DMS 273 treated with DMSO at 0.1 percent for 48 hours (cell line): ENCODE measurements around the gene C20orf204.

Experiments
- DNase-seq: peaks from one replicate; lab custom pipeline; 2025; lab: John Stamatoyannopoulos, UW

C20orf204 gene

DNA sequence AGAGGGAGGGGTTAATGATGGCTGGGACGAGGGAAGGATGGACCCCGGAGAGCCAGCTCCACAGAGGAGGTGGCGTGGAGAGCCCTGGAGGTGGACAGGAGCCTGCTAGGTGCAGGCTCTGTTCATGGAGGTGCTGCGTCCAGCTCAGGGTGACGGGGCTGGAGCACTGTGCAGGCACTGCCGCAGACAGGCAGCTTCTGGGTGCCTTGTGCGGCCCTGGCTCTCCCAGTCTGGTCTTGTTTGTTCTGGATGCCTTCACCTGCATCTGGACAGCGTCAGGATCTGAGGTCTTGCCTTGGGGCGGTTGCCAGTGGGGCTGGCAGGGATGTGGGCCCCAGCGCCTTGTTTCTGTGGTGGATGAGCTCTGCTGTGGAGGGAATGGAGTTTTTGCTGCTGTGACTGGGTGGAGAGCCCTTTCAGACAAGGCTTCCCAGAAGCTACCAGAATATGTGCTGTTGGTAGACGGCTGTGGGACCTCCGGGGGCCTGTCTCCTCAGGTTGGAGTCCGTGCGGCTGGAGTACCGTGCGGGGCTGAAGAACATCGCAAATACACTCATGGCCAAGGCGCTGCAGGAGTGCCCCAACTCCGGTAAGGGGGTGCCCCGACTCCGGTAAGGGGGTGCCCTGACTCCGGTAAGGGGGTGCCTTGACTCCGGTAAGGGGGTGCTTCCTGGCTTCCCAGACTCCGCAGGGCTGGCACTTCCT lies 7.8 kb upstream of the C20orf204 start:
- DNase-seq, result no peak

DNA sequence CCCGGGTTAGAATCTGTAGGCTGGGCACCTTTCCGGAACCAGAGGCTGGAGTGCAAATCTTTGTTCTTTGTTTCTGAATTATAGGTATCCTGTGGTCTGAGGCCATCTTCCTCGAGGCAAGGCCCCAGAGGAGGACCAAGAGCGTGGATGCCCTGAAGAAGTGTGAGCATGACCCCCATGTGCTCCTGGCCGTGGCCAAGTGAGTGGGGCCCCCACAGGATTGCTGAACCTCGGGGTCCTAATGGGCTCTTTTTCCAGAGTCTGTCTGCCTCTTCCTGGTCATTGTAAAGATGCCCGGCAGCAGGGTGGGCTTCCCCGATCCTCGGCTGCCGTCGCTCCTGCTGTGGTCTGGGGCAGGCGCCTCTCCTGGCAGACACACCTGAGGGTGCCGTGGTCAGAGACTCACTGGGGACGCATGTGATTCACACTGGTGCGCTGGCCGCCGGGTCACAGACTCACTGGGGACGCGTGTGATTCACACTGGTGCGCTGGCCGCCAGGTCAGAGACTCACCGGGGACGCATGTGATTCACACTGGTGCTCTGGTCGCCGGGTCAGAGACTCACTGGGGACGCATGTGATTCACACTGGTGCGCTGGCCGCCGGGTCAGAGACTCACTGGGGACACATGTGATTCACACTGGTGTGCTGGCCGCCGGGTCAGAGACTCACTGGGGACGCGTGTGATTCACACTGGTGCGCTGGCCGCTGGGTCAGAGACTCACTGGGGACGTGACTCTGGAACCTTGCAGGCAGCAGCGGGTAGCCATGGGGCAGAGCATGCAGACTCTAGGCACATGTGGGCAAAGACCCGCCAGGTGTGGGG lies 6.5 kb upstream of the C20orf204 start:
- no peak for DNase-seq

DNA sequence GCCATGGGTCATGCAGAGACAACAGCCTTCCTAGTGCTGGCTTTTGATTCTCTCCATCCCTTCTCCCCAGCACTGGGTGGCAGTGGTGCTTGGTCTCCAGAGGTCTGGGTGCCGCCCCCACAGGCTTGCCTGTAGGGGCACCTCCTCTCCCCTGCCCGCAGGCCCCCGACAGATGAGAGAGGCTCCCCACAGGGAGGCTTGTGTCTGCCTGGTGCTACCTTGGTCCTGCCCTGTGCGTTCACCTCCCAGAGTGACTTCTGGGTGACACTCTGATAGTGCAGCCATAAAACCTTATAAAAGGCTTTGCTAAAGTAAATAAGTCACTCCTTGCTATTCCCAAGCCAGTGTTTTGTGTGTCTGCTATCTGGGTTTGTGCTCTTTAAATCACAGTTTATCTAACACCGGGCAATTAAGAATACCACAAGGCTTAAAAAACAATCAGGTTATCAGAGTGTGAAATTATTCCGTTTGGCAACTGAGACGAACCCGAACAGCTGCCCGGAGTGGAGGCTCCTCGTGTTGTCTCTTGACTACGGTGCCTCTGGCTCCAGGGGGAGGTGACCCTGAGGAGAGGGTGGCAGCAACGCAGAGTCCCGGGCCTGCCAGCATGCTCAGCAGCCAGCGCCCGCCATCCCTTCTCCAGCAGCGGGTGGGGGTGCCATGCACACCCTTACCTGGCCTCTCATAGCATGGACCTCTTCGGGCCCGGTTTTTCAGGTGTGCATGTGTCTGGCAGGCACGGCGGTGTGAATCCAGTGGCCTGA lies 5.4 kb upstream of the C20orf204 start:
- DNase-seq, result no peak

DNA sequence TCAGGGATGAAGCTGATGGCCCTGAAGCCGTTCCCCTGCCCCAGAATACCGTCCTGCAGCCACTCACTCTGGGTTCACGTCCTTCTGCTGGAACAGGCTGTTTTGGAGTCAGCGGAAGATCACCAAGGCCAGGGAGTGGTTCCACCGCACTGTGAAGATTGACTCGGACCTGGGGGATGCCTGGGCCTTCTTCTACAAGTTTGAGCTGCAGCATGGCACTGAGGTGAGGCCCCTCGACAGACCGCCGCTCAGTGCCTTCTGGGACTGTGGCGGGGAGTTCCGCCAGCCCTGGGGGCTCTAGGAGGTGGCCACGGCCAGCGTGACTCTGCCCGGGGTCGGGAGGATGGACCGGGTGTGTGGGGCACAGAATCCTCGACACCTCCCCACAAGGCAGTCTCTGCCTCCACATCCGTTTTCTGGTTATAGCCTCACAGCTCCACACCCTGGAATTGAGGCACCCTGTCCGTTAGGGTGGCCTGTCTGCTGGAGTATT lies 4.1 kb upstream of the C20orf204 start:
- no peak for DNase-seq

DNA sequence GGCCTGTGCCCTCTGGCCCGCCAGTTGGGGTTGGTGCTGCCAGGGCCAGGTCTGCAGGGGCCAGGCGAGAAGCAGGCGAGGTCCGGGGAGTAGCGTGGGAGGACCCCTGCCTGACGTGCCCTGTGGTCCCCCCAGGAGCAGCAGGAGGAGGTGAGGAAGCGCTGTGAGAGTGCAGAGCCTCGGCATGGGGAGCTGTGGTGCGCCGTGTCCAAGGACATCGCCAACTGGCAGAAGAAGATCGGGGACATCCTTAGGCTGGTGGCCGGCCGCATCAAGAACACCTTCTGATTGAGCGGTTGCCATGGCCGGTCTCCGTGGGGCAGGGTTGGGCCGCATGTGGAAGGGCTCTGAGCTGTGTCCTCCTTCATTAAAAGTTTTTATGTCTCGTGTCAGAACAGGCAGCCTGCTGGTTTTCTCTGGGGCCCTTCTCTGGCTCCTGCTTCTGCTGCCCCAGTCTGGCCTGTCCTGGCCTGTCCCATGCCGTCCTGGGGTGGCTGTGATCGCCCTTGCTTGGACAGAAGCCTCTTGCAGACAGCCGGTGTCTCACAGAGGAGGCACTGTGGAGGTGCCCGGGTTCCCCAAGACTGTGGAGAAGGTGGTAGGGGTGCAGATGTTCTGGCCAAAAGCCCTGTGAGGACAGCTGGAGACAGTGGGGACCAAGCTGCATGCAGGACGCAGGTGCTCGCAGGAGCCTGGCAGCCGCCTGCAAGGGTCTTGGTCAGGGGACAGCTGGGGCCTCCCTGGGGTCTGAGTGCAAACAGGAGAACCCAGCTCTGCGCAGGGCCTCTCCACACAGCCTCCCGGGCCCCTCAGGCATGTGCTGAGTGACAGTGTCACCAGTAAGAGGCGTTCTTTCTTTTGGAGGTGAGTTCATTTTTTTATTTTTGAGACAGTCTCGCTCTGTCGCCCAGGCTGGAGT lies 3.0 kb upstream of the C20orf204 start:
- no peak for DNase-seq

DNA sequence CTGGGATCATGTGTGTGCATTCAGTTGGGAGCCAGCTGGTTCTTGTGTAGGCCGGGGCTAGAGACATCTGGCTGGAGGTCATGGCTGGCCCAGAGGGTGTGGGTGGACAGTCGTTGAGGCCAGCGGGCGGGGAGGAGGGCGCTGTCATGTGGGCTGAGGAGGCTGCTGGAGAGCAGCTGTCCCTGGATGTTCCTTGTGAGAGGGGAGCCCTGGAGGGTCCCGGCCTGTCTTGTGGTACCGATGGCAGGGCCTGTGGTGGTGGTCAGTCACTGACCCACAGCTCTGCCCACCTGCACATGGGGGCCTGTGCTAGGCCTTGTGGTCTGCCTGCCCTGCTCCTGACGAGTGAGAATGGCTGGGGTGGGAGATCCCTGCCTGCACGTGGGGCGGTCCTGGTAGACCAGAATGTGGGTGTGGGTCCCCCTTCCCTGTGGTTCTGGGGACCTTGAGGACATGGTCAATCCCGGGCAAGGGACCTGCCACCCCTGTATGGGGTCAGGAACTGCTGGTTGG lies 1.9 kb upstream of the C20orf204 start:
- no peak for DNase-seq

DNA sequence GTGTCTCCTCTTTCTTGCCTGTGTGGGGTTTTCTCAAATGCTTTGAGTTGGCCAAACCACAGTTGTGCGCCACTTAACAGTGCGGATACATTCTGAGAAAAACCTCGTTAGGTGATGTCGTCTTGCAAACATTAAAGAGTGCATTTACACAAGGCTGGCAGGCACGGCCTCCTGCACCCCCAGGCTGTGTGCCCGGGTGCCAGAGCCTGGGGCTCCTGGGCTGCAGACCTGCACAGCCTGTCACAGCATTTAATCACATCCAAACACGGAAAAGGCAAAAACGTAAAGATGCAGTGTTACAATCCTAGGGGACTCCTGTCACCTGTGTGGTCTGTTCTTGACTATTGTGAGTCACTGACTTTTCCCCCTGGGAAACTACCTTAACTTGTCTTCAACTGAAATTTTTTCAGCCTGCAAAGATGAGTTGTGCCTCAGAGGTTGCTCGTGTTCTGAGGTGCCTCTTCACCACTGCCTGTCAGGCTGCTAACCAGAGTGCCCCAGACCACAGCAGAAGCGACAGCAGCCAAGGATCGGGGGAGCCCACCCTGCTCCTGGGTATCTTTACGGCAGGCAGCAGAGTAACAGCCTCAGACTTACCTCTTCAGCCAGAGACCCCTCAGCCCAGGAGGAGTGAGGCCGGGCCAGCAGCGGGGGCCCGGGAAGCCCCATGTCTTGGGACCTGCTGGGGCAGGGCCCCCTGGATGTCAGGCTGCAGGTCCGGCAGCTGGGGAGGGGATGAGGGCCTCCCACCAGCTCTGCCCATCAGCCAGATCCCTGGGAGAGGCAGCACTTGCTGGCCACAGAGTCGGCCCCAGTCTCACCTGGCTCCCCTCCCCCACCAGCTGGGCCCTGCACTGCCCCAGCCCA lies 683 bp upstream of the C20orf204 start:
- DNase-seq, result no peak

DNA sequence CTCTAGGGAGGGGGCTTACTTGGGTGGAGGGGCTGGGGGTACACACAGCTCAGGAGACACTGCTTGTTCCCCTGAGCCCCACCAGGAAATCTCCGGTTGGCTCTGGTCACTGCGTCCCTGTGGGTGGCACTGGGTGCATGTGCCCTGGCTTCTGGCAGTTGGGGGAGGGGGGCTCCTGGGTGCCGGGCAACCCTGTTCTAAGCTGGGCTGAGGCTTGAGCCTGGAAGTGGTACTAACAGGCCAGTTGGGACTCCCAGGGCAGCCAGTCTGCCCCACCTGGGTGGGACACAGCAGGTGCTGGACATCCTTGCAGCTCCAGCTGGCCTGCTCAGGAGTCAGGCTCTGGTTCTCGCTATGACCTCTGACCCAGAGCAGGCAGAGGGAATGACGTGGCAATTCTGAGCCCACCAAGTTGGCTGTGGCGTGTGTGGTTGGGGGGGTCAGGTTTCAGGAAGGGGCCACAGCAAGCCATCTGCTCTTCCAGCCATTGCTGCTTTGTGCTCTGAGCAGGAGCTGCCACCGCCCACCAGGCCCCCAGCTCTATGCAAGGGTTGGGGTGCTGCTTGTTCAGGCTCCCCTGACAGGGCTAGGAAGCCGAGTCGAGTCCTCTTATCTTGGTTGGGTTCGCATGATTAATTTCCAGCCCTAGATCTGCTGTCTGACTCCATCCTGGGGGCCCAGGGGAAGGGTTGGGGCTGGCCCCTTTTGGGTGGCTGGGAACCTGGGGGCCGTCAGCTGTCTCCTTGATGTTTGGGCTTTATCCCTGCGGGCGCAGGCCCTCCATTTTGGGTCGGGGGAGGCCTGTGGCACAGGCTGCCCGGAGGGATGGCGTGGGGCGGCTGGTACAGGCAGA lies 590 bp downstream of the C20orf204 start:
- DNase-seq, result no peak

DNA sequence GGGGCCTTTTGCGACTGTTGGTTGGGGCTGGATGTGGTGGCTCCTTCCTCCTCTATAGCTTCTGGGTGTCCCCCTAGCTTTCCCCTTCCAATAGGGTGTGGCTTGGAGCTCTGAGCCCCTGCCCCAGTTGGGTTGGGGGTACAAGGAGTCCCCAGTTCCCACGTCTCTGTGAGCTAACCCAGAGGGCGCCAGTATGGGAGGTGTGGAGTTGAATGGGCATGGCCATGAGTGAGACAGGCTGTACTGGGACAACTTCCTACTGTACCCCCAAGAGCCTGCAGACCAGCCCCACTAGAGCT lies 1.2 kb downstream of the C20orf204 start:
- no peak for DNase-seq

DNA sequence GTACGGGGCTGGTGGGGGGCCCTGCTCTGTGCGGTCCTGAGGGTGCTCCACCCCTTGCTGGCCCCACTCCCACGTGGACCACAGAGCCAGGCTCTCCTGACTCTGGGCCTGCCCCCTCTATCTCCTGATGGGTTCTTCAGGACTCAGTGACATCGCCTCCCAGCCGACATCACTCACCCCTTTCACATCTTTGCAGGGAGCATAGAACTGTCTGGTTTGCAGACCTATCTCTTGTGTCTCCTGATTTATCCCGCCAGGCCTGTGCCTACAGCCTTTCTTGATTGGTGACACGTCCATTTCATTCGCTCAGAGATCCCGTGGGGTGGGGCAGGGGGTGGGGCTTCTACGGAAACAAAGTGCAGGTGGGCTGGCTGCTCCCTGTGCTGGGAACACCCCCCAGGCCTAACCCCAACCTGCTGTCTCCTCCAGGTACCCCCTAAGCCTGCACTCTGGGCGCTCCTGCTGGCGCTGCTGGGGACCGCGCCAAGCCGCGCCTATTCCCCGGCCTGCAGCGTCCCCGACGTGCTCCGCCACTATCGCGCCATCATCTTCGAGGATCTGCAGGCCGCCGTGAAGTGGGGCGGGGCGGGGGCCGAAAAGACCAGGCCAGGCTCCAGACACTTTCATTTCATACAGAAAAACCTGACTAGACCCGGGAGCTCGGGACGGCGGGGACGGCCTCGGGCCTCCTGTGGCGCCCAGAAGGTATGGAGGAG lies 1.7 kb downstream of the C20orf204 start:
- no peak for DNase-seq

DNA sequence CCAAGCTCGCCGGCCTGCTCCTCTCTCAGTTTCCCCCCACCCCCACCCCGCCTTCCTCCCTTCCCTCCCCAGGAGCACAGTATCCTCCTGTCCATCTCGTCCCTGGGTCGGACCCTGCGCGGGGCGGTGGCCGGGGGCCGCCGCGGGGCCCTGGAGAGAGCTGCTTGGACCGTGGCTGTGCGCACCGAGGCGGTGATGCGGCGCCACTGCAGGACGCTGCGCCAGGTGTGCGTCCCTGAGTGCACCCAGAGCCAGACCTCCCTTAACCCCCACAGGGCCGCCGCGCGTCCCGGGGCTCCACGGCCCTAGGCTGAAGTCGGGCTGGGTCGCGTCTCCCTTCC lies 2.2 kb downstream of the C20orf204 start:
- DNase-seq, result no peak

DNA sequence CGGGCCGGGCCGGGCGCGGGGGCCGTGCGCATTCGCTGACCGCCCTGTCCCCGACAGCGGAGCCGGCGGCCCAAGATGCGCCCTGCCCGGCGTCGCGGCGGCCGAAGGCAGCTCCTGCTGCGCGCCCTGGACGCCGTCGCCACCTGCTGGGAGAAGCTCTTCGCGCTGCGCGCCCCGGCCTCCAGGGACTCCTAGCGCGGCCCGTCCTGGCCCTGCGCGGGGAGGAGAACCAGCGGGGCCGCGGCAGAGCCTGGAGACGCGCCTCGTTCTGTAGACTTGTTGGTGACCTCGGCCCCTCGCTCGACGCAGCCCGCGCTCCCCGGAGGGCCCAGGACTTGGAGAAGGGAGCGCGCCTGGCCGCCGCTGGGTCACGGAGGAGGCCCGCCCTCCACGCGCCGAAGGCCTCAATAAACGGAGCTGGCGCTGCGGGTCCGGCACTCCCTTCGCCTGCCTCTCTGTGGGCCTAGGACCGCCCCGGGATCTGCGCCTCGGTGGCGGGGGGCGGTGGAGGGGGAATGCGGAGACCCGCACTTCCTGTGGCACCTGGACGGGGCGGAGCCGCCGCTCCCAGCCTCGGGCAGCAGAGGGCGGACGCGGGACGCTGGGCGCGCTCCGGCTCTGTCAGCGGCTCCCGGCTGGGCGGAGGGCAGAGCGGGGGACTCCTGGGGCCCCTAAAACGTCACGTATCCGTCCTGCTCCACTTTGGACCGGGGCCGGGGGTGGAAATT lies 2.7 kb downstream of the C20orf204 start:
- no peak for DNase-seq

DNA sequence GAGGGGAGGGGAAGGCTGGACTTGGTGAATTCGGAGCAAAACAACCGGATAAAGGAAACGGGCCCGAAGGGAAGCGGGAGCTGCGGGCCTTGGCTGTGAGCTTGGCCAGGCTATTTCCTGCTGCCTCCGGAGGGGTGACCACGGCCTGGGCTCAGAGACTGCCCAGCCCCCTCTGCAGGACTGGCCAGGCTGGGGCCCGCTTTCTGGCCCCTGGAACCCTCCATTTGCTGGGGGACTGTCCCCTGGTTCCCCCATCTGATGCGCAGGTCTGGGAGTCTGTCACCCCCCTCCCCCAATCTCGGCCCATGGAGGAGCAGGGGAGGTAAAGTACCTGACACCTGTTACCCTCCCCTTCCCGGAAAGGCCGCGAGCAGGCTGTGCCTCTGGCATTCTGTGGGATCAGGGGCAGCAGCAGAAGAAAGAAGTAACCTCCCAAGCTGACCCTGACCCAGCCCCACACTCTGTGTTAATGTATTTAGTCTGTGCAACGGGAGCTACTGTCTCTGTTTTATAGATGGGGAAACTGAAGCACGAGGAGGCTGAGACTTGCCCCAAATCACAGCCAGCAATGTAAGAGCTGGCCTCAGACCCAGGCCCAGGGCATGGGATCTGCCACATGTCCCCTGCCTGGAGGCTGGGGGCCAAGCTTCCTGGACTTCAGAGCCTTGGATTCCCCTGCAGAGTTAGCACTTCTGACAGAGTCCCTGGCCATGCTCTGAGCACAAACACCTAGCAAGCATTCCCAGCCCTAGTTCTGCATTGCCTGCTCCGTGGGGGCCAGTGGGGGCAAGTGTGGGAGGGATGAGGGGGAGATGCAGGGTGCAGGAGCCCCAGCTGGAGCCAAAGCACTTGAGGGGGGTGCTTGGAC lies 3.5 kb downstream of the C20orf204 start:
- DNase-seq, result no peak

DNA sequence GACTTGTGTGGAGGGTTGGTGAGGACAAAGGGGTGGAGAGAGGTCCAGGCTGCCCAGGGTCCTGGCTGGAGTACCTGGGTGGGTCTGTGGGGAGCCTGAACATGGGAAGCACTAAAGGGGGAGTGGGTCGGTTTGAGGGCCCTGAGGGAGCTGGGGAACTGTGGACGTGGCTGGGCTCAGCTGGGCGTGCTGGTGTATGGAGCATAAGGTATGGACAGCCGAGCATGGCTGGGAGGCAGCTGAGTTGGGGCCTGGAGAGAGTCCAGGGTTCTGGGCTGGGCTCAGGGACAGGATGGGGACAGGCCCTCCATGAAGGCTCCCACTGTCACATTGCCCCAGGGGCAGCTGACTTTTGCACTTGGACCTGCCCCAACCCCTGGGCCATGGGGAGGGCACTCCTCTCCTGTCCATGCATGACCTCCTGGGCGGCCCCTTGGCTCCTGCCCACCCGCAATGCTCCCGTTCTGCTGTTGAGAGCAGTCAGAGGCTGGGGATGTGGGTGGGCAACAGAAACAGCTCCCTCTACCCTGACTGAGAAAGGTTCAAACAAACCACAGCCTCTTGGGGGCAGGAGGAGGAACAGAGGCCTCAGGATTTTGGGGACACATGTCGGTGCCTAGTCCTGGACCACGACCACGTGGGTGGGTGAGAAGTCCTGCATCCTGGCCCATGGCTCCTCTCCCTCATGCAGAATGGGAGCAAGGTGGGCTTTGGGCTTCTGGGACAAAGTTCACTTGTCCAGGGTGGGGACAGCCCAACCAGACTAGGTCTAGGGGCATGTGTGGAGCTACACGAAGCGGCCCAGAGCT lies 4.5 kb downstream of the C20orf204 start:
- no peak for DNase-seq

DNA sequence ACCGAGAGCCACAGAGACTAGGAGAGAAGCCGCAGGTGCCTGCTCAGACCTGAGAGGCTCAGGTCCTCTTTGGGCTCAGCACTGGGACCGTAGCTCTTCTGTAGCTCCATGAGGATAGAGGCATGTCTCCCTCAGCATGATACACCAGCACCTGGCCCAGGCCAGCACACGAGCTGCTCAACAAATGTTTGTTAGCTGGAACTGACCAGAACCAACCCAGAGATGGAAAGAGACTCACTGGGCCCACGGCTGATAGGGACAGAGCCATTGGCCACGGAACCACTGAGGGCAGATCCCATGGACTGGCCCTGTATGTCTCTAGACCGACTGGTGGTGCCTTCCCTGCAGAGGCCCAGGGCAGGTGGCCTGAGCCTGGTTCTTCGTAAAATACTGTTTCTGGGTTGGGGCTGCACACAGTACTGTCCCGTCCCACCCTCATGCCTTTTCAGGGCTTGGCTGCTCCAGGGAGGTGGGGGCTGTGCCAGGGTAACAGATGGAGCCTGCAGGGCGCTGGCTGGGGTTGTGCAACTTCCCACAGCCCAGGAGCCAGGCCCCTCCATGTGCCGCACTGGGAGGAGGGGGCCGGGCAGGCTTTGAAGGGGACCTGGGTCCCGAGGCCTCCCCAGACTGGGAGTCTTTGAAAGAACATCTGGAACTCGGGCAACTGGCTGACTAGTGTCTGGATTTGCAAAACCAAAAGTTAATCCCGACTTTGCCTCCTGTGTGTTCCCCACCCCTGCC lies 5.2 kb downstream of the C20orf204 start:
- peak; percentile 76 for DNase-seq

DNA sequence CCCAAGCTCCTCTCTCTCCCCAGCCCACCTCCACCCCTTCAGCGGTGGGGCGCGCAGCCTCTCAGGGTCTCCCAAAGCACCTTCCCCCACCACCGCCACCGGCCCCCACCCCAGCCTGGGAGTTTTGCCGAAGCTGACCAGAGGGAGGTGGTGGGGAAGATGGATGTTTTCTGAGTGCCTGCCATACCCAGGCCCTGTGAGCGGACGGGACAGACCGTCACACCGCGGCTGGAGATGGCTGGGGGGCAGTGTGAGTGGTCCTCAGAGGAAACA lies 5.7 kb downstream of the C20orf204 start:
- no peak for DNase-seq
